K562 (cell line): Measurements from ENCODE around the gene CEP95. TPM values are rescaled to one million over a fixed set of nuclear protein-coding genes. Genes with fewer than 3 reads are reported as not detected.

ENCODE experiments used
- ATAC-seq: fragments of 200-7000 bp; cut with Tn5 transposase; 3 replicates; pipeline ENCODE4 v1.9.1; 2020; ENCODE audit warnings: moderate library complexity
- BruUV-seq: library from RNA; stranded (reverse); fragments of 400-500 nt; replicated peaks from 2 replicates; lab custom pipeline; 2021; lab: Mats Ljungman, UMichigan
- CTCF ChIA-PET: fragments of 300-600 bp; formaldehyde crosslinking; extraction: SDS; loops from one replicate; lab custom pipeline; 2021; ENCODE audit warnings: low intra/inter-chr PET ratio; lab: Yijun Ruan, JAX
- POLR2A ChIA-PET: fragments of 300-600, 350-650 bp; sonication (Branson Sonifier 250); formaldehyde crosslinking; extraction: SDS; loops from one replicate; lab custom pipeline; 2021; ENCODE audit warnings: antibody characterized with exemption, inconsistent platforms; lab: Yijun Ruan, JAX
- DNase-seq, 4 experiments: peaks; one replicate each; pipeline versions ENCODE4 v3.0.0 to v3.0.0-alpha.2; 2011 to 2018; ENCODE audit warnings: low spot score in 3 of 4, mixed read lengths in 3 of 4; ENCODE audit errors: extremely low read depth in 1 of 4
- FAIRE-seq: peaks from 2 replicates; lab custom pipeline; 2011; peaks lifted over from hg19 to GRCh38; lab: Jason Lieb, UNC
- H2AFZ ChIP-seq: 2 replicates; pipeline ENCODE4 v1.6.0; 2011; ENCODE audit warnings: low read depth, low read length, control low read depth, inconsistent platforms
- H3K27ac ChIP-seq: fragments of 200-600 bp; 3 replicates; pipeline ENCODE4 v1.8.0; 2011; ENCODE audit warnings: low read depth, mild to moderate bottlenecking, control low read depth, inconsistent platforms, low read length, moderate library complexity, mixed read lengths; ENCODE audit errors: extremely low read depth
- H3K27me3 ChIP-seq, 2 experiments: fragments of 300-600 bp in 1 of 2; 2 replicates in 1 of 2; 3 replicates in 1 of 2; pipeline versions ENCODE4 v1.6.0 to v1.8.0; 2011; ENCODE audit warnings: inconsistent platforms in 2 of 2, low read length in 2 of 2, mild to moderate bottlenecking in 1 of 2, mixed read lengths in 1 of 2, moderate library complexity in 1 of 2; ENCODE audit not compliant: control insufficient read depth in 2 of 2, insufficient read depth in 2 of 2
- H3K36me3 ChIP-seq: fragments of 300-600 bp; 3 replicates; pipeline ENCODE4 v1.8.0; 2011; ENCODE audit warnings: mild to moderate bottlenecking, low read length, inconsistent platforms; ENCODE audit not compliant: control insufficient read depth, insufficient read depth
- H3K4me1 ChIP-seq, 2 experiments: fragments of 200-600 bp in 1 of 2; replicated peaks in 1 of 2; 2 replicates in 1 of 2; 3 replicates in 1 of 2; pipeline versions ENCODE4 v1.5.1 to v1.8.0; 2011; ENCODE audit warnings: inconsistent platforms in 2 of 2, low read length in 2 of 2, mild to moderate bottlenecking in 1 of 2, mixed read lengths in 1 of 2, moderate library complexity in 1 of 2; ENCODE audit not compliant: control insufficient read depth in 2 of 2, insufficient read depth in 2 of 2
- H3K4me2 ChIP-seq: 2 replicates; pipeline ENCODE4 v1.6.1; 2011; ENCODE audit warnings: low read length, control low read depth, inconsistent platforms, mixed read lengths; ENCODE audit not compliant: insufficient read depth
- H3K4me3 ChIP-seq: fragments of 200-600 bp; sonication (generic), shearing (Covaris generic); 2 replicates; pipeline ENCODE4 v1.5.1; 2016; ENCODE audit warnings: control low read depth, inconsistent platforms
- H3K79me2 ChIP-seq: fragments of 200-600 bp; 3 replicates; pipeline ENCODE4 v1.8.0; 2011; ENCODE audit warnings: low read length, inconsistent platforms; ENCODE audit not compliant: control insufficient read depth, insufficient read depth
- H3K9ac ChIP-seq, 2 experiments: 2 replicates each; pipeline versions ENCODE4 v1.6.0 to v1.6.1; 2011; ENCODE audit warnings: low read depth in 2 of 2, low read length in 2 of 2, control low read depth in 1 of 2, inconsistent platforms in 1 of 2, mild to moderate bottlenecking in 1 of 2, mixed read lengths in 1 of 2; ENCODE audit not compliant: insufficient read depth in 1 of 2
- H3K9me1 ChIP-seq: one replicate; pipeline ENCODE4 v1.6.0; 2011; ENCODE audit warnings: inconsistent platforms, mild to moderate bottlenecking, low read length, moderate library complexity; ENCODE audit not compliant: control insufficient read depth, insufficient read depth
- H3K9me3 ChIP-seq: replicated peaks from 2 replicates; pipeline ENCODE4 v1.5.1; 2011; ENCODE audit warnings: low read depth, low read length, inconsistent platforms; ENCODE audit not compliant: control insufficient read depth, insufficient read depth
- H4K20me1 ChIP-seq: replicated peaks from 2 replicates; pipeline ENCODE4 v1.6.1; 2011; ENCODE audit warnings: low read length, inconsistent platforms, mixed read lengths; ENCODE audit not compliant: control insufficient read depth, insufficient read depth
- CREB5 ChIP-seq: fragments of 250-450 bp; sonication (Bioruptor Pico); IDR thresholded peaks from 2 replicates; pipeline ENCODE4 v1.5.0; 2020; ENCODE audit warnings: mild to moderate bottlenecking
- HNRNPLL ChIP-seq: fragments of 200-400 bp; formaldehyde crosslinking; IDR thresholded peaks from 2 replicates; pipeline ENCODE4 v1.6.1; 2017; ENCODE audit warnings: low read length, low read depth, mild to moderate bottlenecking; ENCODE audit not compliant: poor library complexity, severe bottlenecking
- MCM2 ChIP-seq: fragments of 450-650 bp; IDR thresholded peaks from 2 replicates; pipeline ENCODE4 v1.6.1; 2017; ENCODE audit warnings: low read depth, mild to moderate bottlenecking
- NFXL1 ChIP-seq: fragments of 450-650 bp; formaldehyde crosslinking; IDR thresholded peaks from 2 replicates; pipeline ENCODE4 v1.4.0; 2021; ENCODE audit warnings: mild to moderate bottlenecking
- POLR2A ChIP-seq: fragments of 450-650 bp; conservative IDR thresholded peaks from 2 replicates; pipeline ENCODE4 v1.6.1; 2016
- POLR2AphosphoS5 ChIP-seq: IDR thresholded peaks from 2 replicates; pipeline ENCODE4 v1.6.1; 2011; ENCODE audit warnings: mild to moderate bottlenecking, low read depth, low read length, moderate library complexity; ENCODE audit not compliant: control insufficient read depth, insufficient read depth
- PREB ChIP-seq: sonication (generic); formaldehyde crosslinking; IDR thresholded peaks from 2 replicates; pipeline ENCODE4 v1.8.1; 2023; ENCODE audit warnings: mild to moderate bottlenecking, missing genetic modification reagents
- RERE ChIP-seq: sonication (generic); formaldehyde crosslinking; IDR thresholded peaks from 2 replicates; pipeline ENCODE4 v1.8.0; 2023; ENCODE audit warnings: missing genetic modification reagents, mild to moderate bottlenecking, borderline replicate concordance
- SMARCE1 ChIP-seq: fragments of 450-650 bp; IDR thresholded peaks from 2 replicates; pipeline ENCODE4 v1.7.1; 2016; ENCODE audit warnings: mild to moderate bottlenecking
- SUPT5H ChIP-seq: fragments of 450-650 bp; IDR thresholded peaks from 2 replicates; pipeline ENCODE4 v1.6.1; 2016
- TGIF2 ChIP-seq: sonication (generic); formaldehyde crosslinking; IDR thresholded peaks from 2 replicates; pipeline ENCODE4 v1.8.1; 2022; ENCODE audit warnings: mild to moderate bottlenecking, missing genetic modification reagents, moderate library complexity
- ZNF175 ChIP-seq: fragments of 200-800 bp; sonication (Bioruptor generic); IDR thresholded peaks from 2 replicates; pipeline ENCODE4 v1.6.1; 2016; ENCODE audit warnings: low read depth, mild to moderate bottlenecking, missing genetic modification characterization, missing compliant biosample characterization
- ZNF551 ChIP-seq: fragments of 250-450 bp; sonication (Bioruptor Pico); IDR thresholded peaks from 2 replicates; pipeline ENCODE4 v1.5.0; 2021; ENCODE audit warnings: mild to moderate bottlenecking, moderate library complexity
- ZNF561 ChIP-seq: fragments of 450-650 bp; formaldehyde crosslinking; conservative IDR thresholded peaks from 2 replicates; pipeline ENCODE4 v1.4.0; 2020; ENCODE audit warnings: mild to moderate bottlenecking, moderate library complexity
- WGBS: fragments of 100-300 bp; shearing (Covaris generic); methylation state at CpG from one replicate; pipeline ENCODE4 v1.1.6; 2016; ENCODE audit warnings: low coverage, mixed read lengths; ENCODE audit not compliant: insufficient coverage; ENCODE audit errors: missing lambda C conversion rate; 5-methylcytosine and 5-hydroxymethylcytosine counted together
- in situ Hi-C: fragments of 300-500 bp; cut with MboI; formaldehyde crosslinking; loops from 4 replicates; pipeline ENCODE4 v1.15.0; 2018; ENCODE audit warnings: inconsistent platforms, mixed read lengths
- intact Hi-C: fragments of 100-400 bp; cut with micrococcal nuclease; formaldehyde crosslinking; loops from 2 replicates; pipeline ENCODE4 v1.14.2; 2022
- polyA plus RNA-seq, 8 experiments: library from polyadenylated mRNA; depleted of rRNA in 4 of 8; stranded (reverse) in 5 of 8; unstranded in 3 of 8; fragments of >200 nt; fragmentation: Nextera tagmentation in 2 of 8; fragmentation: Illumina TruSeq in 1 of 8; extraction: Ambion mirVana in 2 of 8; extraction: Trizol in 1 of 8; gene quantifications; 2 replicates each; pipeline versions ENCODE4 v1.2.1 to v1.2.3, GENCODE V29; 2011 to 2014; ENCODE audit warnings: inconsistent platforms in 1 of 8, missing spikeins in 1 of 8
- total RNA-seq, 7 experiments: library from RNA; depleted of rRNA in 6 of 7; stranded (reverse); fragments of >200 nt in 6 of 7; fragmentation: Illumina TruSeq in 2 of 7; extraction: Trizol in 2 of 7; gene quantifications; 2 replicates each; pipeline versions ENCODE4 v1.2.1 to v1.2.3, GENCODE V29; 2011 to 2021; ENCODE audit warnings: low replicate concordance in 1 of 7

Gene CEP95
- total and polyA plus RNA-seq, 9 of the 15 experiments (the other 6 are each of a cell fraction or from before 2014, with no cell fraction given) = 26.7 to 80.7 (median 56.9) TPM

- Histone ChIP-seq H3K27me3 (no peaks in the 10 kb centered on the region), H3K79me2 (peaks cover 70% of the 10 kb centered on the region), H3K9ac (no peak overlapping the region), H3K9me1 (no peaks in the 10 kb centered on the region), H2AFZ (no peak overlapping the region), H3K36me3 (peaks cover 75% of the 10 kb centered on the region), H3K27ac (no peak overlapping the region), H3K9me3 (no peaks in the 10 kb centered on the region), H3K4me2 (no peak overlapping the region), H3K4me3 (no peak overlapping the region), H4K20me1 (peaks cover 14% of the 10 kb centered on the region), H3K4me1 (peaks cover 9 to 12% of the 10 kb centered on the region in 2 experiments; a peak in 3 of 5 replicates)
- intact Hi-C loops (loop anchor here (10.0 kb wide), 1 partner anchor 235 kb away; no protein-coding TSS in a partner anchor), in situ Hi-C loops (no loop called here)
- ATAC-seq = no peak
- POLR2A ChIA-PET = interaction anchor here (0.6 to 6.8 kb wide), 13 partner anchors 11 to 331 kb away, joined by 3 to 59 read pairs (median 4); partner anchors contain the start of gene MILR1
- 85% methylated on average over 6 of the region's 6 CpGs for WGBS
- FAIRE-seq = no peak
- DNase-seq = no peak
- CTCF ChIA-PET = no interaction called here
- BruUV-seq = TSS peak; percentile 0
- TF ChIP-seq CREB5 (CRISPR knock-in tag) = no peak
- TF ChIP-seq MCM2 = no peak
- TF ChIP-seq POLR2A = peak; percentile 31; the same call in 1 of the 2 replicates
- TF ChIP-seq PREB = 0 out of 2 replicates have a peak, but pooled peaks have one; percentile 49
- peak; percentile 59; the same call in 1 of the 2 replicates for TF ChIP-seq POLR2AphosphoS5
- TF ChIP-seq RERE (CRISPR knock-in tag) = 0 out of 2 replicates have a peak, but pooled peaks have one; percentile 46
- no peak for TF ChIP-seq ZNF561 (CRISPR knock-in tag)
- TF ChIP-seq HNRNPLL = no peak
- 0 out of 2 replicates have a peak, but pooled peaks have one; percentile 65 for TF ChIP-seq TGIF2 (CRISPR knock-in tag)
- 0 out of 2 replicates have a peak, but pooled peaks have one; percentile 15 for TF ChIP-seq ZNF551 (CRISPR knock-in tag)
- no peak for TF ChIP-seq ZNF175 (CRISPR knock-in tag)
- TF ChIP-seq SUPT5H = 0 out of 2 replicates have a peak, but pooled peaks have one; percentile 47
- TF ChIP-seq SMARCE1 = no peak
- peak; percentile 89 for TF ChIP-seq NFXL1 (CRISPR knock-in tag)
Measured at GRCh38 chr17:64499805-64500486, 6.8 kb upstream of the CEP95 start.
